Measurements from ENCODE around the gene TTLL12. TPM values are rescaled to one million over a fixed set of nuclear protein-coding genes. Genes with fewer than 3 reads are reported as not detected.

TTLL12 gene
- total RNA-seq (10.9 TPM), polyA plus RNA-seq (ENCODE audit: insufficient read depth in 1 of 8, insufficient read length in 8 of 8, low replicate concordance in 1 of 8) (10 to 100 TPM; 14.3 to 22.4 (median 16.6) TPM)
- long read RNA-seq, donor 1, result 0 reads
- long read RNA-seq, donor 2, result 0 reads
- long read RNA-seq, donor 3, transcript TTLL12-201 (14 exons, 3,385 nt), result major isoform, 5 of 5 reads
- long read RNA-seq, donor 3, partial matches to known transcripts, result 0 of 5 reads
- long read RNA-seq, donor 3, other reads (novel, unspliced or antisense), result 0 of 5 reads
- long read RNA-seq, donor 4, partial matches to known transcripts, result 0 of 1 reads
- long read RNA-seq, donor 4, other reads (novel, unspliced or antisense), result 0 of 1 reads
- long read RNA-seq, donor 5, transcript TTLL12-201 (14 exons, 3,385 nt), result major isoform, 7 of 8 reads
- long read RNA-seq, donor 5, partial matches to known transcripts, result 0 of 8 reads
- long read RNA-seq, donor 5, other reads (novel, unspliced or antisense), result 0 of 8 reads
- long read RNA-seq, donor 6, transcript TTLL12-201 (14 exons, 3,385 nt), result major isoform, 5 of 6 reads
- long read RNA-seq, donor 6, partial matches to known transcripts, result 0 of 6 reads
- long read RNA-seq, donor 6, other reads (novel, unspliced or antisense), result 0 of 6 reads
- long read RNA-seq, donor 7, partial matches to known transcripts, result 15 of 16 reads
- long read RNA-seq, donor 7, other reads (novel, unspliced or antisense), result 0 of 16 reads
- long read RNA-seq, donor 8, partial matches to known transcripts, result 0 of 1 reads
- long read RNA-seq, donor 8, other reads (novel, unspliced or antisense), result 0 of 1 reads
- long read RNA-seq, donor 9, partial matches to known transcripts, result 0 of 2 reads
- long read RNA-seq, donor 9, other reads (novel, unspliced or antisense), result 0 of 2 reads
- long read RNA-seq, donor 10, partial matches to known transcripts, result 0 of 2 reads
- long read RNA-seq, donor 10, other reads (novel, unspliced or antisense), result 0 of 2 reads
- long read RNA-seq, donor 11, partial matches to known transcripts, result 0 of 3 reads
- long read RNA-seq, donor 11, other reads (novel, unspliced or antisense), result 0 of 3 reads

- peak within 1 kb of the TSS; percentile 94 for H3K27ac ChIP-seq (ENCODE audit: low read length)
- peaks cover 18% of the 10 kb centered on the region for H3K36me3 ChIP-seq (ENCODE audit: control insufficient read depth, insufficient read depth, low read length)
- no peaks in the 10 kb centered on the region for H3K9me3 ChIP-seq (replicated peaks; ENCODE audit: control insufficient read depth, low read depth, low read length)
- H3K4me3 ChIP-seq (ENCODE audit: low read length), result peak within 1 kb of the TSS; percentile 63
- peaks cover 21% of the 10 kb centered on the region for H3K4me1 ChIP-seq (ENCODE audit: control insufficient read depth, insufficient read depth, low read length)
- DNase-seq, result peak; percentile 81
- peaks cover 9% of the 10 kb centered on the region for H3K27me3 ChIP-seq (ENCODE audit: control insufficient read depth, insufficient read depth, low read length)
- under 1% methylated on average over 57 of the region's 87 CpGs for WGBS (ENCODE audit: insufficient coverage)
Measured at GRCh38 chr22:43186272-43187170, at the start of gene TTLL12. Gene TTLL12 (minus strand): TSS chr22:43187134. CDS start chr22:43187069, 65 bp downstream.

GRCh38 chr22:43235445-43236409, 48.8 kb upstream of the TTLL12 start:
- H3K9me3 ChIP-seq (replicated peaks; ENCODE audit: control insufficient read depth, low read depth, low read length), result no peaks in the 10 kb centered on the region

GRCh38 chr22:43234264-43234988, 47.5 kb upstream of the TTLL12 start:
- no peak overlapping the region for H3K4me3 ChIP-seq (ENCODE audit: low read length)
- peak; percentile 47 for DNase-seq
- H3K4me1 ChIP-seq (ENCODE audit: control insufficient read depth, insufficient read depth, low read length), result peaks cover 39% of the 10 kb centered on the region
- H3K27me3 ChIP-seq (ENCODE audit: control insufficient read depth, insufficient read depth, low read length), result peaks cover 11% of the 10 kb centered on the region
- H3K27ac ChIP-seq (ENCODE audit: low read length), result no peak overlapping the region
- no peaks in the 10 kb centered on the region for H3K9me3 ChIP-seq (replicated peaks; ENCODE audit: control insufficient read depth, low read depth, low read length)
- H3K36me3 ChIP-seq (ENCODE audit: control insufficient read depth, insufficient read depth, low read length), result no peaks in the 10 kb centered on the region
- WGBS (ENCODE audit: insufficient coverage), result 33% methylated on average over 6 of the region's 9 CpGs

More at GRCh38 chr22:43235445-43236409, 48.8 kb upstream of the TTLL12 start:
- Histone ChIP-seq H3K4me1 (ENCODE audit: control insufficient read depth, insufficient read depth, low read length) (peaks cover 50% of the 10 kb centered on the region), H3K27me3 (ENCODE audit: control insufficient read depth, insufficient read depth, low read length) (peaks cover 16% of the 10 kb centered on the region), H3K4me3 (ENCODE audit: low read length) (no peak overlapping the region), H3K27ac (ENCODE audit: low read length) (no peak overlapping the region), H3K36me3 (ENCODE audit: control insufficient read depth, insufficient read depth, low read length) (no peaks in the 10 kb centered on the region)
- 66% methylated on average over 22 of the region's 22 CpGs for WGBS (ENCODE audit: insufficient coverage)
- no peak for DNase-seq

GRCh38 chr22:43233529-43233928, 46.6 kb upstream of the TTLL12 start:
- 69% methylated on average over 4 of the region's 6 CpGs for WGBS (ENCODE audit: insufficient coverage)
- peaks cover 31% of the 10 kb centered on the region for H3K4me1 ChIP-seq (ENCODE audit: control insufficient read depth, insufficient read depth, low read length)

GRCh38 chr22:43232445-43232844, 45.5 kb upstream of the TTLL12 start:
- WGBS (ENCODE audit: insufficient coverage), result 89% methylated on average over 4 of the region's 8 CpGs
- peaks cover 21% of the 10 kb centered on the region for H3K4me1 ChIP-seq (ENCODE audit: control insufficient read depth, insufficient read depth, low read length)

More at GRCh38 chr22:43233529-43233928, 46.6 kb upstream of the TTLL12 start:
- H3K9me3 ChIP-seq (replicated peaks; ENCODE audit: control insufficient read depth, low read depth, low read length), result no peaks in the 10 kb centered on the region
- no peak for DNase-seq
- H3K4me3 ChIP-seq (ENCODE audit: low read length), result no peak overlapping the region
- H3K27ac ChIP-seq (ENCODE audit: low read length), result no peak overlapping the region
- H3K27me3 ChIP-seq (ENCODE audit: control insufficient read depth, insufficient read depth, low read length), result peaks cover 14% of the 10 kb centered on the region
- H3K36me3 ChIP-seq (ENCODE audit: control insufficient read depth, insufficient read depth, low read length), result no peaks in the 10 kb centered on the region

GRCh38 chr22:43231724-43232034, 44.7 kb upstream of the TTLL12 start:
- Histone ChIP-seq H3K4me3 (ENCODE audit: low read length) (no peak overlapping the region), H3K27ac (ENCODE audit: low read length) (no peak overlapping the region), H3K27me3 (ENCODE audit: control insufficient read depth, insufficient read depth, low read length) (peaks cover 15% of the 10 kb centered on the region), H3K9me3 (replicated peaks; ENCODE audit: control insufficient read depth, low read depth, low read length) (no peaks in the 10 kb centered on the region), H3K4me1 (ENCODE audit: control insufficient read depth, insufficient read depth, low read length) (peaks cover 19% of the 10 kb centered on the region), H3K36me3 (ENCODE audit: control insufficient read depth, insufficient read depth, low read length) (no peaks in the 10 kb centered on the region)
- DNase-seq, result no peak
- 65% methylated on average over 12 of the region's 15 CpGs for WGBS (ENCODE audit: insufficient coverage)

More at GRCh38 chr22:43232445-43232844, 45.5 kb upstream of the TTLL12 start:
- Histone ChIP-seq H3K27ac (ENCODE audit: low read length) (no peak overlapping the region), H3K36me3 (ENCODE audit: control insufficient read depth, insufficient read depth, low read length) (no peaks in the 10 kb centered on the region), H3K4me3 (ENCODE audit: low read length) (no peak overlapping the region), H3K27me3 (ENCODE audit: control insufficient read depth, insufficient read depth, low read length) (peaks cover 14% of the 10 kb centered on the region), H3K9me3 (replicated peaks; ENCODE audit: control insufficient read depth, low read depth, low read length) (no peaks in the 10 kb centered on the region)
- no peak for DNase-seq

- H3K4me1 ChIP-seq (ENCODE audit: control insufficient read depth, insufficient read depth, low read length), result peaks cover 16% of the 10 kb centered on the region
Measured at GRCh38 chr22:43230971-43231723, 44.2 kb upstream of the TTLL12 start.

GRCh38 chr22:43230571-43230970, 43.6 kb upstream of the TTLL12 start:
- Histone ChIP-seq H3K4me3 (ENCODE audit: low read length) (no peak overlapping the region), H3K9me3 (replicated peaks; ENCODE audit: control insufficient read depth, low read depth, low read length) (no peaks in the 10 kb centered on the region), H3K36me3 (ENCODE audit: control insufficient read depth, insufficient read depth, low read length) (no peaks in the 10 kb centered on the region), H3K27ac (ENCODE audit: low read length) (no peak overlapping the region), H3K4me1 (ENCODE audit: control insufficient read depth, insufficient read depth, low read length) (peaks cover 15% of the 10 kb centered on the region), H3K27me3 (ENCODE audit: control insufficient read depth, insufficient read depth, low read length) (peaks cover 12% of the 10 kb centered on the region)
- 79% methylated on average over 9 of the region's 9 CpGs for WGBS (ENCODE audit: insufficient coverage)
- no peak for DNase-seq

More at GRCh38 chr22:43230971-43231723, 44.2 kb upstream of the TTLL12 start:
- 24% methylated on average over 20 of the region's 23 CpGs for WGBS (ENCODE audit: insufficient coverage)
- Histone ChIP-seq H3K27ac (ENCODE audit: low read length) (no peak overlapping the region), H3K27me3 (ENCODE audit: control insufficient read depth, insufficient read depth, low read length) (peaks cover 14% of the 10 kb centered on the region), H3K36me3 (ENCODE audit: control insufficient read depth, insufficient read depth, low read length) (no peaks in the 10 kb centered on the region), H3K4me3 (ENCODE audit: low read length) (no peak overlapping the region), H3K9me3 (replicated peaks; ENCODE audit: control insufficient read depth, low read depth, low read length) (no peaks in the 10 kb centered on the region)
- DNase-seq, result peak; percentile 53
